HG03108 (cell line): ENCODE measurements around the gene H2BK1.

Source experiments
- ATAC-seq: cut with Tn5 transposase; IDR thresholded peaks from one replicate; pipeline ENCODE4 v1.9.1; 2021; ENCODE audit warnings: moderate library complexity; ENCODE audit not compliant: unreplicated experiment

Gene H2BK1

GRCh38 chr7:151205730-151206129 is 4.6 kb downstream of the H2BK1 start:
- no peak for ATAC-seq

- ATAC-seq, result no peak
Measured at GRCh38 chr7:151204383-151205032, 5.8 kb downstream of the H2BK1 start.

GRCh38 chr7:151202836-151203235 is 7.5 kb downstream of the H2BK1 start:
- no peak for ATAC-seq

- no peak for ATAC-seq
Measured at GRCh38 chr7:151201751-151202150, 8.5 kb downstream of the H2BK1 start.

GRCh38 chr7:151201344-151201743 is 8.9 kb downstream of the H2BK1 start:
- ATAC-seq, result no peak

GRCh38 chr7:151198945-151199848 is 11.1 kb downstream of the H2BK1 start:
- no peak for ATAC-seq

GRCh38 chr7:151197932-151198331 is 12.4 kb downstream of the H2BK1 start:
- ATAC-seq, result no peak

- no peak for ATAC-seq
Measured at GRCh38 chr7:151195616-151196450, 14.5 kb downstream of the H2BK1 start.

GRCh38 chr7:151194188-151194587 is 16.1 kb downstream of the H2BK1 start:
- ATAC-seq, result no peak

- no peak for ATAC-seq
Measured at GRCh38 chr7:151193203-151193978, 16.9 kb downstream of the H2BK1 start.

GRCh38 chr7:151192002-151192539 is 18.2 kb downstream of the H2BK1 start:
- no peak for ATAC-seq

- ATAC-seq, result no peak
Measured at GRCh38 chr7:151191544-151191943, 18.7 kb downstream of the H2BK1 start.

GRCh38 chr7:151189038-151189437 is 21.2 kb downstream of the H2BK1 start:
- no peak for ATAC-seq

- no peak for ATAC-seq
Measured at GRCh38 chr7:151188252-151188542, 22.1 kb downstream of the H2BK1 start.

GRCh38 chr7:151187409-151188251 is 22.7 kb downstream of the H2BK1 start:
- no peak for ATAC-seq

GRCh38 chr7:151186640-151187408 is 23.5 kb downstream of the H2BK1 start, which contains the start of gene ASB10:
Gene ASB10, minus strand, starts transcription at chr7:151187250. Its CDS starts 120 bp downstream, at chr7:151187130.
- no peak for ATAC-seq

GRCh38 chr7:151185762-151186639 is 24.3 kb downstream of the H2BK1 start:
- no peak for ATAC-seq

- ATAC-seq, result no peak
Measured at GRCh38 chr7:151181011-151181431, 29.3 kb downstream of the H2BK1 start.
